LoVo (cell line): Measurements from ENCODE around the gene CADPS2.
"Not testable (repeated sequence)": the region's sequence is repeated elsewhere in the genome, so short reads cannot be mapped to it uniquely, and the experiment has no call there.

Experiments
- DNase-seq: peaks from one replicate; pipeline ENCODE4 v3.0.0-alpha.2; 2016; ENCODE audit warnings: low spot score

CADPS2 gene

DNA sequence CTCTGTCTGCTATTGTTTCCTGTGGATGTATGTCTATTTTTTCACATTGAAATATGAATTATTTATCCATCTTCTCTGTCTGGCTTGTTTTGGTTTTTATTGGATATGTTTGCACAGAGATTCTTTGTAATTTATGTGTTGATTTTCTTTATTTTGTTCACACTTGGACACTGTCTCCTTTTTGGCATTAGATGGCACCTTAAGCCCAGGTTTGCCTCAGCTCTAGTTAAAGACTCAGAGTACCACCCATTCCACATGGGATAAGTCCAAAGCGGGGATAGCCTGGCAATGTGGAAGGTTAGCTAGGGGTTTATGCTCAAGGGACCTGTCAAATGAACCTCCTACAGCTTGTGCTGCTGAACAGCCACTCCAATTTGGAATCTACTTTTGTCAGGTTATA, 595.8 kb downstream of the CADPS2 start:
- no peak for DNase-seq

DNA sequence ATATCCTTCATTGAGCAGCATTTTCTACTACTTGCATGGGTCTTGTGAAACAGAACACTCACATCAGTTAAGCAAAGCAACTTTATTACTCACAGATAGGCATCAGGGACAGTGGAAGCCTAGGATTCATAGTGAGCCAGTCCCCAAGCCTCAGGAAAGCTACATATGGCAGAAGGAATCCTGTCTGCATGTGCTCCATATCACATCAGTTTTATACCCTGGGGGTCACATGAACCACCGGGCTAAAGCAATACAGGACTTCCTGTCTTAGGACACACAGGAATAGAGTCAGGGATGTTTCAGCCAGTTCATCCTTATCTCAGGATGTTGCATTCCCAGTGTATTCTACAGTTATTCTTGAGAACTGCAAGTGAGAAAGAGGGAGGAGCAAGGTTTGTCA, 596.8 kb downstream of the CADPS2 start:
- no peak for DNase-seq

DNA sequence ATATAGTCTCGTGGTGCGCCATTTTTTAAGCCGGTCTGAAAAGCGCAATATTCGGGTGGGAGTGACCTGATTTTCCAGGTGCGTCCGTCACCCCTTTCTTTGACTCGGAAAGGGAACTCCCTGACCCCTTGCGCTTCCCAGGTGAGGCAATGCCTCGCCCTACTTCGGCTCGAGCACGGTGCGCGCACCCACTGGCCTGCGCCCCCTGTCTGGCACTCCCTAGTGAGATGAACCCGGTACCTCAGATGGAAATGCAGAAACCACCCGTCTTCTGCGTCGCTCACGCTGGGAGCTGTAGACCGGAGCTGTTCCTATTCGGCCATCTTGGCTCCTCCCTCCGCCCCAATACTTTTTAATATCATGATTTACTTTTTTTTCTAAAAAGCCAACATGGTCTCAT, 601.7 kb downstream of the CADPS2 start:
- DNase-seq, result not testable (repeated sequence)

DNA sequence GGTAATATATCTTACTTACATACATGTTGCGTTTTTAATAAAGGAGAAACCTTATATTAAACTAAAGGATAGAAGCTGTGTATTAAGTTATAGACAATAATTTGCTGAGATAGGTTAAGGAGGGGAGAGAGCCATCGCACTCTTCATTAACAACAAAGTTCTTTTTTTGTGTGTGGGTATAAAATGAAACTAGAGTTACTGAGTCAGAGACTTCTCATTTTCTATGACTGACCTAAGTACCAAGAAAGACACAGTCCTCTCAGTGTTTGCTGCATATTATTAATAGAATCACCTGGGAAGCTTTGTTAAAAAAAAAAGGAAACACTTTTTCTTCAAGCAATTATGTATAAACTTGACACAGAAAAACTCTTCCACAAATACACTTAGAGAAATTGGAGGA, 613.1 kb downstream of the CADPS2 start:
- DNase-seq, result no peak

DNA sequence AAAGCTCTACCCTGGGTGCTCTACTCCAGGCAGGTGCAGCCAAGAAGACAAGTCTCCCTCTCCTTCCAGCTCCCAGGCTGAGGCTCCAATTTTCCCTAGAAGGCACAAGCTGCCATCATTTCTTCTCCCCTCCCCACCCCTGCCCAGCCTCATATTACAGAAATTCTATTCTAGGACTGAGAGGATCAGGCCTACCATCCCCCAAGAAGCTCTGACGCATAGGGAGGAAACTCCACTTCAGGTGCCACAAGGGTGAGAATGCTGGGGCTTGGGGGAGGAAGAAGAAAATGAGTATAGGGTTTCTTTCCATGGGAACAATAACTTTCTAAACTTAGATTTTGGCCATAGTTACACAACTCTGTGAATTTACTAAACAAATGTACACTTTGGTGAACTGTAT, 617.0 kb downstream of the CADPS2 start:
- no peak for DNase-seq
